HepG2 (cell line): Measurements from ENCODE around the gene GIMD1. TPM values are rescaled to one million over a fixed set of nuclear protein-coding genes. Genes with fewer than 3 reads are reported as not detected.

Source experiments
- ATAC-seq: fragments of 200-7000 bp; cut with Tn5 transposase; 3 replicates; pipeline ENCODE4 v1.9.1; 2020; ENCODE audit warnings: mild to moderate bottlenecking, moderate library complexity
- BruUV-seq: library from RNA; stranded (reverse); fragments of 400-500 nt; replicated peaks from 2 replicates; lab custom pipeline; 2021; lab: Mats Ljungman, UMichigan
- CTCF ChIA-PET: fragments of 300-600 bp; formaldehyde crosslinking; extraction: SDS; loops from one replicate; lab custom pipeline; 2021; ENCODE audit warnings: low total read pairs, inconsistent platforms, low intra/inter-chr PET ratio; lab: Yijun Ruan, JAX
- POLR2A ChIA-PET: fragments of 350-600 bp; sonication (Branson Sonifier 250); formaldehyde crosslinking; loops from one replicate; lab custom pipeline; 2020; ENCODE audit warnings: antibody characterized with exemption, inconsistent platforms; lab: Yijun Ruan, JAX
- DNase-seq: peaks from one replicate; pipeline ENCODE4 v3.0.0-alpha.2; 2015; ENCODE audit warnings: low spot score
- FAIRE-seq: peaks from 3 replicates; lab custom pipeline; 2011; peaks lifted over from hg19 to GRCh38; lab: Jason Lieb, UNC
- H2AFZ ChIP-seq: one replicate; pipeline ENCODE4 v1.6.1; 2011; ENCODE audit warnings: low read length, inconsistent platforms
- H3K27ac ChIP-seq: fragments of 300-600 bp; 3 replicates; pipeline ENCODE4 v1.8.0; 2011; ENCODE audit warnings: mixed run types, mild to moderate bottlenecking, mixed read lengths, low read length, inconsistent platforms; ENCODE audit not compliant: insufficient read depth; ENCODE audit errors: extremely low read length
- H3K27me3 ChIP-seq, 2 experiments: fragments of 200-600 bp in 1 of 2; 2 replicates in 1 of 2; 3 replicates in 1 of 2; pipeline versions ENCODE4 v1.6.0 to v1.8.0; 2011; ENCODE audit warnings: low read length in 2 of 2, mild to moderate bottlenecking in 2 of 2, moderate library complexity in 2 of 2, inconsistent platforms in 1 of 2; ENCODE audit not compliant: insufficient read depth in 2 of 2, control insufficient read depth in 1 of 2
- H3K36me3 ChIP-seq, 2 experiments: fragments of 200-600 bp in 1 of 2; replicated peaks in 1 of 2; 2 replicates in 1 of 2; 3 replicates in 1 of 2; pipeline versions ENCODE4 v1.5.1 to v1.8.0; 2011; ENCODE audit warnings: low read length in 2 of 2, inconsistent platforms in 1 of 2; ENCODE audit not compliant: insufficient read depth in 2 of 2, control insufficient read depth in 1 of 2
- H3K4me1 ChIP-seq: 2 replicates; pipeline ENCODE4 v1.5.1; 2012; ENCODE audit warnings: low read length, inconsistent platforms; ENCODE audit not compliant: insufficient read depth
- H3K4me2 ChIP-seq: 2 replicates; pipeline ENCODE4 v1.6.0; 2011; ENCODE audit warnings: low read depth, low read length, inconsistent platforms
- H3K4me3 ChIP-seq, 3 experiments: fragments of 200-600 bp in 1 of 3; sonication (generic), shearing (Covaris generic) in 1 of 3; replicated peaks in 1 of 3; 2 replicates each; pipeline ENCODE4 v1.5.1; 2011 to 2016; ENCODE audit warnings: low read length in 3 of 3, inconsistent platforms in 2 of 3, low read depth in 2 of 3, mild to moderate bottlenecking in 2 of 3, control low read depth in 1 of 3, mixed read lengths in 1 of 3; ENCODE audit not compliant: insufficient read depth in 1 of 3
- H3K79me2 ChIP-seq: one replicate; pipeline ENCODE4 v1.6.1; 2011; ENCODE audit warnings: low read length, inconsistent platforms; ENCODE audit not compliant: insufficient read depth
- H3K9ac ChIP-seq: 2 replicates; pipeline ENCODE4 v1.6.0; 2011; ENCODE audit warnings: mild to moderate bottlenecking, low read depth, low read length, inconsistent platforms; ENCODE audit not compliant: insufficient read depth
- H3K9me3 ChIP-seq: 2 replicates; pipeline ENCODE4 v1.5.1; 2012; ENCODE audit warnings: mild to moderate bottlenecking, low read length
- H4K20me1 ChIP-seq: 2 replicates; pipeline ENCODE4 v1.6.0; 2011; ENCODE audit warnings: inconsistent platforms, mild to moderate bottlenecking, low read length, moderate library complexity; ENCODE audit not compliant: insufficient read depth
- HOMEZ ChIP-seq: IDR thresholded peaks from 2 replicates; pipeline ENCODE4 v1.6.1; 2016; ENCODE audit warnings: low read depth
- NONO ChIP-seq, 2 experiments: fragments of 450-650 bp in 1 of 2; sonication (generic) in 1 of 2; formaldehyde crosslinking in 1 of 2; IDR thresholded peaks in 1 of 2; conservative IDR thresholded peaks in 1 of 2; 2 replicates each; pipeline versions ENCODE4 v1.6.1 to v1.8.0; 2017 to 2022; ENCODE audit warnings: mild to moderate bottlenecking in 1 of 2, missing genetic modification reagents in 1 of 2, moderate library complexity in 1 of 2
- SMAD9 ChIP-seq: sonication (generic); formaldehyde crosslinking; IDR thresholded peaks from 2 replicates; pipeline ENCODE4 v1.5.1; 2020; ENCODE audit warnings: mild to moderate bottlenecking, missing genetic modification reagents
- ZBED4 ChIP-seq: sonication (generic); formaldehyde crosslinking; IDR thresholded peaks from 2 replicates; pipeline ENCODE4 v1.4.0; 2020; ENCODE audit warnings: missing genetic modification reagents, borderline replicate concordance
- ZFP36L2 ChIP-seq: sonication (generic); formaldehyde crosslinking; IDR thresholded peaks from 2 replicates; pipeline ENCODE4 v1.4.0; 2020; ENCODE audit warnings: missing genetic modification reagents
- ZNF343 ChIP-seq: sonication (generic); formaldehyde crosslinking; IDR thresholded peaks from 2 replicates; pipeline ENCODE4 v1.4.0; 2020; ENCODE audit warnings: mild to moderate bottlenecking, missing genetic modification reagents
- ZNF737 ChIP-seq: sonication (generic); formaldehyde crosslinking; IDR thresholded peaks from 2 replicates; pipeline ENCODE4 v1.5.0; 2020; ENCODE audit warnings: missing genetic modification reagents, mild to moderate bottlenecking, borderline replicate concordance
- WGBS: methylation state at CpG from one replicate; pipeline ENCODE4 v1.1.6; 2017; ENCODE audit warnings: low lambda C conversion rate; 5-methylcytosine and 5-hydroxymethylcytosine counted together
- in situ Hi-C: cut with HindIII; loops from 2 replicates; pipeline ENCODE4 v1.10.0; 2017; ENCODE audit warnings: low pct_unique_long_range_greater_than_20kb; ENCODE audit not compliant: extremely low pct_ligation_motif_present
- intact Hi-C: fragments of 100-400 bp; cut with micrococcal nuclease; formaldehyde crosslinking; loops from one replicate; pipeline ENCODE4 v1.10.0; 2022; ENCODE audit not compliant: unreplicated experiment
- polyA plus RNA-seq, 8 experiments: library from polyadenylated mRNA; depleted of rRNA in 3 of 8; stranded (reverse) in 7 of 8; unstranded in 1 of 8; fragments of >200 nt; fragmentation: Illumina TruSeq in 4 of 8; extraction: Trizol in 4 of 8; gene quantifications; 2 replicates each; pipeline versions ENCODE4 v1.2.1 to v1.2.3, GENCODE V29; 2011 to 2016; ENCODE audit warnings: low read depth in 4 of 8, missing spikeins in 1 of 8, mixed read lengths in 1 of 8; ENCODE audit not compliant: insufficient read depth in 1 of 8
- total RNA-seq, 5 experiments: library from RNA; depleted of rRNA; stranded (reverse); fragments of >200 nt; fragmentation: Illumina TruSeq; extraction: Trizol; gene quantifications; 2 replicates each; pipeline ENCODE4 v1.2.3, GENCODE V29; 2016; ENCODE audit warnings: low read depth in 1 of 5

GIMD1 gene
- total and polyA plus RNA-seq, 2 of the 13 experiments (the other 11 are each of a cell fraction or from before 2014, with no cell fraction given) = not detected

- ATAC-seq (no peak), FAIRE-seq (no peak), DNase-seq (no peak)
- in situ Hi-C loops (no loop called here), intact Hi-C loops (no loop called here)
- H3K9ac ChIP-seq = no peak overlapping the region
- no peak overlapping the region for H3K4me3 ChIP-seq
- no peak overlapping the region for H2AFZ ChIP-seq
- BruUV-seq = no TSS peak
- POLR2A ChIA-PET = no interaction called here
- WGBS = 58% methylated on average over 3 of the region's 3 CpGs
- no peaks in the 10 kb centered on the region; a peak in 1 of 5 replicates for H3K27me3 ChIP-seq
- no peaks in the 10 kb centered on the region for H3K9me3 ChIP-seq
- no peaks in the 10 kb centered on the region for H3K79me2 ChIP-seq
- TF ChIP-seq ZBED4 (CRISPR knock-in tag) (no peak), HOMEZ (CRISPR knock-in tag) (no peak), SMAD9 (CRISPR knock-in tag) (no peak), ZFP36L2 (CRISPR knock-in tag) (no peak), ZNF343 (CRISPR knock-in tag) (no peak), ZNF737 (CRISPR knock-in tag) (no peak), NONO (IDR thresholded peaks at IDR 0.05) (no peak), NONO (CRISPR knock-in tag; conservative IDR thresholded peaks at IDR 0.05) (no peak)
- CTCF ChIA-PET = no interaction called here
- no peaks in the 10 kb centered on the region for H4K20me1 ChIP-seq
- no peaks in the 10 kb centered on the region for H3K4me1 ChIP-seq
- no peak overlapping the region for H3K4me2 ChIP-seq
- H3K27ac ChIP-seq = no peak overlapping the region
- no peaks in the 10 kb centered on the region for H3K36me3 ChIP-seq
Observed at GRCh38 chr4:106384878-106385277, 16.3 kb upstream of the GIMD1 start.
